Activated naive CD4-positive, alpha-beta T cell treated with anti-CD3 and anti-CD28 coated beads, Interleukin-2, amount 10 ng/mL, durations not matched to agents 7 days and 5 days (primary cell): ENCODE results near the gene PIK3R6.

Source experiments
- CTCF ChIA-PET: fragments of 350-600 bp; sonication (Branson Sonifier 250); formaldehyde crosslinking; loops from one replicate; lab custom pipeline; 2021; ENCODE audit warnings: antibody characterized with exemption; lab: Charles Lee
- DNase-seq: peaks from one replicate; pipeline ENCODE4 v3.0.0-alpha.2; 2020
- H3K27ac Mint-ChIP-seq: one replicate; pipeline ENCODE4 v1.8.0; 2021; ENCODE audit warnings: mild to moderate bottlenecking, moderate library complexity, mixed read lengths
- H3K27me3 Mint-ChIP-seq: one replicate; pipeline ENCODE4 v1.8.0; 2021; ENCODE audit warnings: mild to moderate bottlenecking, mixed read lengths
- H3K36me3 Mint-ChIP-seq: one replicate; pipeline ENCODE4 v1.8.0; 2021; ENCODE audit warnings: mixed read lengths
- H3K4me1 Mint-ChIP-seq: one replicate; pipeline ENCODE4 v1.8.0; 2021; ENCODE audit warnings: mixed read lengths
- H3K4me3 Mint-ChIP-seq: one replicate; pipeline ENCODE4 v1.8.0; 2021; ENCODE audit warnings: mild to moderate bottlenecking, moderate library complexity, mixed read lengths
- H3K9me3 Mint-ChIP-seq: one replicate; pipeline ENCODE4 v1.8.0; 2021; ENCODE audit warnings: mixed read lengths

The PIK3R6 gene

GRCh38 chr17:8900626-8901585 lies 33.4 kb upstream of the PIK3R6 start:
- Mint-ChIP-seq H3K27ac (peak overlapping the region; percentile 83), H3K4me1 (peaks cover 70% of the 10 kb centered on the region), H3K36me3 (peaks cover 77% of the 10 kb centered on the region), H3K27me3 (no peaks in the 10 kb centered on the region), H3K9me3 (peaks cover 2% of the 10 kb centered on the region), H3K4me3 (peak overlapping the region; percentile 11)
- CTCF ChIA-PET = interaction anchor here (0.7 to 1.4 kb wide), 5 partner anchors 52 to 115 kb away, joined by 3 to 8 read pairs (median 3); no protein-coding TSS in a partner anchor
- DNase-seq = peak; percentile 48

GRCh38 chr17:8900207-8900606 lies 32.7 kb upstream of the PIK3R6 start:
- peaks cover 73% of the 10 kb centered on the region for H3K4me1 Mint-ChIP-seq
- peaks cover 2% of the 10 kb centered on the region for H3K9me3 Mint-ChIP-seq
- DNase-seq = no peak
- no peaks in the 10 kb centered on the region for H3K27me3 Mint-ChIP-seq
- H3K27ac Mint-ChIP-seq = peak overlapping the region; percentile 83
- CTCF ChIA-PET = interaction anchor here (0.9 to 1.3 kb wide), 4 partner anchors 95 to 490 kb away, joined by 3 to 4 read pairs (median 3); no protein-coding TSS in a partner anchor
- no peak overlapping the region for H3K4me3 Mint-ChIP-seq
- H3K36me3 Mint-ChIP-seq = peaks cover 80% of the 10 kb centered on the region

GRCh38 chr17:8898636-8899035 lies 31.2 kb upstream of the PIK3R6 start:
- peak overlapping the region; percentile 83 for H3K27ac Mint-ChIP-seq
- H3K27me3 Mint-ChIP-seq = no peaks in the 10 kb centered on the region
- no peak for DNase-seq
- peaks cover 79% of the 10 kb centered on the region for H3K4me1 Mint-ChIP-seq
- H3K9me3 Mint-ChIP-seq = peaks cover 2% of the 10 kb centered on the region
- CTCF ChIA-PET = interaction anchor here (1.3 to 1.6 kb wide), 2 partner anchors 113 to 488 kb away, joined by 4 read pairs; no protein-coding TSS in a partner anchor
- peak overlapping the region; percentile 34 for H3K4me3 Mint-ChIP-seq
- H3K36me3 Mint-ChIP-seq = peaks cover 70% of the 10 kb centered on the region

GRCh38 chr17:8898126-8898525 lies 30.7 kb upstream of the PIK3R6 start:
- Mint-ChIP-seq H3K4me3 (no peak overlapping the region), H3K27ac (peak overlapping the region; percentile 61), H3K36me3 (peaks cover 68% of the 10 kb centered on the region), H3K4me1 (peaks cover 79% of the 10 kb centered on the region), H3K9me3 (peaks cover 2% of the 10 kb centered on the region), H3K27me3 (no peaks in the 10 kb centered on the region)
- CTCF ChIA-PET = no interaction called here
- DNase-seq = no peak

GRCh38 chr17:8896641-8897635 lies 29.5 kb upstream of the PIK3R6 start:
- Mint-ChIP-seq H3K4me1 (peaks cover 80% of the 10 kb centered on the region), H3K9me3 (peaks cover 2% of the 10 kb centered on the region), H3K36me3 (peaks cover 78% of the 10 kb centered on the region), H3K4me3 (no peak overlapping the region), H3K27me3 (no peaks in the 10 kb centered on the region), H3K27ac (peak overlapping the region; percentile 50)
- no peak for DNase-seq
- CTCF ChIA-PET = interaction anchor here (1.1 to 2.2 kb wide), 2 partner anchors 28 to 111 kb away, joined by 3 to 5 read pairs; no protein-coding TSS in a partner anchor

GRCh38 chr17:8896087-8896486 lies 28.6 kb upstream of the PIK3R6 start:
- Mint-ChIP-seq H3K27me3 (no peaks in the 10 kb centered on the region), H3K4me3 (no peak overlapping the region), H3K9me3 (peaks cover 2% of the 10 kb centered on the region), H3K4me1 (peaks cover 71% of the 10 kb centered on the region), H3K27ac (peak overlapping the region; percentile 50), H3K36me3 (peaks cover 73% of the 10 kb centered on the region)
- no peak for DNase-seq
- CTCF ChIA-PET = interaction anchor here (1.0 to 2.7 kb wide), 14 partner anchors 10 to 519 kb away, joined by 3 to 20 read pairs (median 4); no protein-coding TSS in a partner anchor

GRCh38 chr17:8894673-8895578 lies 27.5 kb upstream of the PIK3R6 start:
- peak; percentile 69 for DNase-seq
- peaks cover 60% of the 10 kb centered on the region for H3K4me1 Mint-ChIP-seq
- no peak overlapping the region for H3K4me3 Mint-ChIP-seq
- CTCF ChIA-PET = interaction anchor here (0.6 to 2.7 kb wide), 28 partner anchors 9 to 517 kb away, joined by 3 to 20 read pairs (median 4); no protein-coding TSS in a partner anchor
- H3K9me3 Mint-ChIP-seq = peaks cover 2% of the 10 kb centered on the region
- H3K27me3 Mint-ChIP-seq = no peaks in the 10 kb centered on the region
- peaks cover 64% of the 10 kb centered on the region for H3K36me3 Mint-ChIP-seq
- no peak overlapping the region for H3K27ac Mint-ChIP-seq

GRCh38 chr17:8894202-8894671 lies 26.8 kb upstream of the PIK3R6 start:
- no peak for DNase-seq
- H3K27ac Mint-ChIP-seq = no peak overlapping the region
- peaks cover 68% of the 10 kb centered on the region for H3K36me3 Mint-ChIP-seq
- no peaks in the 10 kb centered on the region for H3K27me3 Mint-ChIP-seq
- H3K4me1 Mint-ChIP-seq = peaks cover 53% of the 10 kb centered on the region
- H3K9me3 Mint-ChIP-seq = peaks cover 2% of the 10 kb centered on the region
- no peak overlapping the region for H3K4me3 Mint-ChIP-seq
- CTCF ChIA-PET = interaction anchor here (0.7 to 2.7 kb wide), 17 partner anchors 8 to 148 kb away, joined by 3 to 20 read pairs (median 5); no protein-coding TSS in a partner anchor

GRCh38 chr17:8893621-8894201 lies 26.2 kb upstream of the PIK3R6 start:
- Mint-ChIP-seq H3K36me3 (peaks cover 69% of the 10 kb centered on the region), H3K27me3 (no peaks in the 10 kb centered on the region), H3K9me3 (peaks cover 2% of the 10 kb centered on the region), H3K4me1 (peaks cover 48% of the 10 kb centered on the region), H3K4me3 (no peak overlapping the region), H3K27ac (no peak overlapping the region)
- CTCF ChIA-PET = interaction anchor here (0.6 to 2.7 kb wide), 9 partner anchors 7 to 148 kb away, joined by 3 to 13 read pairs (median 6); no protein-coding TSS in a partner anchor
- no peak for DNase-seq

- no peak overlapping the region for H3K4me3 Mint-ChIP-seq
- DNase-seq = no peak
- no peak overlapping the region for H3K27ac Mint-ChIP-seq
- H3K4me1 Mint-ChIP-seq = peaks cover 41% of the 10 kb centered on the region
- H3K9me3 Mint-ChIP-seq = peaks cover 2% of the 10 kb centered on the region
- CTCF ChIA-PET = interaction anchor here (1.4 to 2.7 kb wide), 6 partner anchors 26 to 147 kb away, joined by 3 to 9 read pairs (median 5); partner anchors contain the start of gene PIK3R6
- peaks cover 65% of the 10 kb centered on the region for H3K36me3 Mint-ChIP-seq
- no peaks in the 10 kb centered on the region for H3K27me3 Mint-ChIP-seq
Observed at GRCh38 chr17:8893059-8893458, 25.6 kb upstream of the PIK3R6 start.

GRCh38 chr17:8892338-8892690 lies 24.8 kb upstream of the PIK3R6 start:
- no peaks in the 10 kb centered on the region for H3K9me3 Mint-ChIP-seq
- no peaks in the 10 kb centered on the region for H3K27me3 Mint-ChIP-seq
- CTCF ChIA-PET = interaction anchor here (1.5 to 1.6 kb wide), 2 partner anchors 25 to 30 kb away, joined by 4 read pairs; partner anchors contain the start of gene PIK3R6
- H3K36me3 Mint-ChIP-seq = peaks cover 60% of the 10 kb centered on the region
- no peak overlapping the region for H3K4me3 Mint-ChIP-seq
- no peak for DNase-seq
- peak overlapping the region; percentile 65 for H3K27ac Mint-ChIP-seq
- peaks cover 34% of the 10 kb centered on the region for H3K4me1 Mint-ChIP-seq

- no peaks in the 10 kb centered on the region for H3K27me3 Mint-ChIP-seq
Observed at GRCh38 chr17:8890671-8891070, 23.2 kb upstream of the PIK3R6 start.

More at GRCh38 chr17:8890671-8891070, 23.2 kb upstream of the PIK3R6 start:
- no peak overlapping the region for H3K4me3 Mint-ChIP-seq
- peaks cover 17% of the 10 kb centered on the region for H3K4me1 Mint-ChIP-seq
- H3K27ac Mint-ChIP-seq = no peak overlapping the region
- no peak for DNase-seq
- H3K9me3 Mint-ChIP-seq = peaks cover 3% of the 10 kb centered on the region
- CTCF ChIA-PET = interaction anchor here (1.4 kb wide), 1 partner anchor 22 kb away, joined by 3 read pairs; no protein-coding TSS in a partner anchor
- H3K36me3 Mint-ChIP-seq = peaks cover 58% of the 10 kb centered on the region
